ENCODE measurements around the gene PLA2G4F. TPM values are rescaled to one million over a fixed set of nuclear protein-coding genes. Genes with fewer than 3 reads are reported as not detected.
A peak's percentile ranks its signal among the peaks of the same experiment; 100 is the strongest.

Gene PLA2G4F
- total RNA-seq, 1 experiment from 2014 or later = not detected

DNA sequence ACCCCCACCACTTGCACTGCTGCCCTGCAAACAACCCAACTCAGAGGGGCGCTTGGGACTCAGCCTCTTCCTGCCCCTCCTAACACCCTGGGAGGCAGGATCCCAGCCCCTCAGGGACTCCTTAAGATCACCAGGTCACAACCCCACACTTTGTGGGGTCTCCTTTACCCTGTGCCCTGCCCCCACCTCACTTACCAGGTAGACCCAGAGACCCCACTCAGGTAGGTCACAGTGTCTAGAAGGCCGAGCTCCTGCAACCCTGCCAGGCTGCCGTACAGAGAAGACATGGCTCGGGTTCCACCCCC is 9.1 kb downstream of the PLA2G4F start:
- no peak for DNase-seq (ENCODE audit: low read depth)

- no peak for DNase-seq (ENCODE audit: low read depth)
Measured at GRCh38 chr15:42146551-42147430, 9.6 kb downstream of the PLA2G4F start.

DNA sequence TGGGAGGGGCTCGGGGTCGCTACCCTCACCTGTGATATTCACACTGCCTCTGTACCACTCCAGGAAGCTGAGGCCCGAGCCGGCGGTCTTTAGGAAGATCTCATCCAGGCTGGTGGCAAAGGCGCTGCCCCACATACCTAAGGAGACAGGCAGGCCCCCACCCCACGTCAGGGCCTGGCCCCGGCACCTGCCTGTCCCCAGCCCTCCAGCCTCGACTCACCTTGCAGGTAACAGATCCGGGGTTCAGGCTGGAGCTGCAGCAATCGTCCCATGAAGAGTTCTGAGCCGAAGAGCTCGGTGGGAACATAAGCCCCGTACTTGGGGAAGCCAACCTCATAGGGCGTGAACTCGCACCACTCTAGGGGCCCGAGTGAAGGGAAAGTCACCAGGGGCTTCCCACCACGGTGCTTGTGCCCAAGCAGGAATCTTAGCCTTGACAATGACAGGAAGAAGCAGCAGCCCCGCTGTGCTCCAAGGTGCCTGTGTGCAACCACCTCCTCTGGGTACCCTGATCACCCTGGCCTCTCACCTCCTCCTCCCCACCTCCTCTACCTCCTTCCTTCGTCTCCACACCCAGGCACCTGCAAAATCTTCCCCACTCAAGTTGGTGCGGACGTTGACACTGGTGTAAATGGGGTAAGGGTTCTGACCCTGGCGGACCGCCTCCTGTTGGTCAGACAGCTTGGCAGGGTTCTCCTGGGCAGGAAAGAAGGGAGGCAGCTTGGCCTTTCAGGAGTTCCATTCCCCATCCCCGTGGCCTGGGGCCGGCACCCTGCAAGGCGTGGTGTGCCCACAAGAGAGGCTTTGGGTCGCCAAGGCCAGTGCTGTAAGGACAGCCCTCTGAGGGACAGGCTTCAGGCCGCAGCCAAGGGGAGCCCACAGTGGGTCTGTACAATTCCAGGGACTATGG is 10.6 kb downstream of the PLA2G4F start:
- DNase-seq (ENCODE audit: low read depth) = no peak

- no peak for DNase-seq (ENCODE audit: low read depth)
Measured at GRCh38 chr15:42144841-42145375, 11.5 kb downstream of the PLA2G4F start.

DNA sequence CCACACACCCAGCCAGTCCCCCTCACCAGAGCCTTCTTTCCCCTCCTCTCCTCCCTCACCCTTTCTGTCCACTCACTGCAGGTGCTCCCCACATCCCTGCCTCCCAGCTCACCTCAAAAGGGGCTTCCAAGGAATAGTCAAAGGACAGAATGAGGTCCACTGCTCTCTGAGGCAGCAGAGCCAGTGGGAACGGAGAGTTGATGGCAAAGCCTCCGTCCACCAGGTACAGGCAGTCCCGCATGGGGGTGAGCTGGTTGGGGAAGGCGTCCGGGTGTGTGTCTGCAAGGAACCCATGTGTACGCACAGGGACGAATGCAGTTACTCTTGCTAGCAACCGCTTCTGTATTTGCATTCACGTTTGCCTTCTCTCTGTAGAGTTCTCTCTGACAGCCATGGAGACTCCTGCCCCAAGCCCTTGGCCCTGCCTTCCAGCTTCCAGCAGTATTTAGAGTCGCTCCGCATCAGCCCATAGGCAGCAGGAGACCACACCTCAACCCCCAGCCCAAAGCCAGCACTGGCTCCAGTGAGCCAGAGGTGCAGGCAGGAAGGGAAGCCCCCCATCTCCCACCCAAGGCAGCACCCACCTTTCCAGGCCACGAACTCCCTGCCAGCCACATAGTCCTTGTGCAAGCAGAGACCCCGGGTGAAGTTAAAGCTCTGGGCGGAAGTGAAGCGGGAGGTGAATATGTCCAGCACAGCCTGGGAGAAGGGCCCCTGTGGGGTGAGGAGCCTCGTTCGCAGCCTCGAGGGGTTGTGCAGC is 12.4 kb downstream of the PLA2G4F start:
- no peak for DNase-seq (ENCODE audit: low read depth)

- no peak for DNase-seq (ENCODE audit: low read depth)
Measured at GRCh38 chr15:42143356-42143755, 13.1 kb downstream of the PLA2G4F start.

DNA sequence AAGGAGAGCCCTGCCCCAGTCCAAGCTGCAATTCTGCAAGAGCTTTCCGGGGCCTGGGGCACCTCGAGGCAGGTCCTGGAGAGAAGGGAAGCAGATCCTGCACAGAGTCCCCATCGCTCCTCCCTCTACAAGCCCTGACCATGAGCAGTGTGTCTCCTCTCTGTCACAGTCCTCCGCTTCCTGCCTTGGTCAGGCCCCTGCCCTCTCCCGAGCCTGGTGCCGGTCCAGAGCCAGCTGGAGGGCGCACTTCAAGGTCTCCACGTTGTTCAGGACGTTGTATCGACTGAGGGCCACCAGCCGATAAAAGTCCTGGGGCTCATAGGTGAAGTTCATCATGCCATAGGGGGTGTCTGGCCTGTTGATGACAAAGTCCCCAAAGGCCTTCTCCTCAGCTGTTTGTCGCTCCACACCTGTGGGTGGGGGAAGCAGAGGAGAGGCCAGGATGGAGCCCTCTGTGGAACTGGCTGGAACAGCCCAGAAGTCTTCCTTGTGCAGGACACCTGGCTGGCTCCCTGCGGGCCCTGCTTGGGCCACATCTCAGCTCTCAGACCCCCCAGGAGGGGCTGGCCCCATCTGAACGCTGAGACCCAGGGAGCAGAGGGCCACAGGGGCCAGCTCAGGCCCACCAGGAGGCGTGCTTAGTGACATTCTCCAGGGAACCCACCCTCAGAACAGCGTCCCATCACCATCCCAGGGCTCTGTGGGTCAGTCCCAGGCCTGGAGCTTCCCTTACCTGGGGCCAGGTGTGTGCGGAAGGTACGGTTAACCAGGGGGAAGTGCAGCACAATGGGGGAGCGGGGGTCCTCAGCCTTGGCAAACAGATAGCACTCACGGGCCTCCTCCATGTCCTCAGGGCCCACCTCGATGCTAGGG is 14.4 kb downstream of the PLA2G4F start:
- no peak for DNase-seq (ENCODE audit: low read depth)

- DNase-seq (ENCODE audit: low read depth) = no peak
Measured at GRCh38 chr15:42141246-42141645, 15.2 kb downstream of the PLA2G4F start.

- no peak for DNase-seq (ENCODE audit: low read depth)
Measured at GRCh38 chr15:42140383-42141070, 15.9 kb downstream of the PLA2G4F start.

- DNase-seq (ENCODE audit: low read depth) = no peak
Measured at GRCh38 chr15:42139596-42139995, 16.8 kb downstream of the PLA2G4F start.

DNA sequence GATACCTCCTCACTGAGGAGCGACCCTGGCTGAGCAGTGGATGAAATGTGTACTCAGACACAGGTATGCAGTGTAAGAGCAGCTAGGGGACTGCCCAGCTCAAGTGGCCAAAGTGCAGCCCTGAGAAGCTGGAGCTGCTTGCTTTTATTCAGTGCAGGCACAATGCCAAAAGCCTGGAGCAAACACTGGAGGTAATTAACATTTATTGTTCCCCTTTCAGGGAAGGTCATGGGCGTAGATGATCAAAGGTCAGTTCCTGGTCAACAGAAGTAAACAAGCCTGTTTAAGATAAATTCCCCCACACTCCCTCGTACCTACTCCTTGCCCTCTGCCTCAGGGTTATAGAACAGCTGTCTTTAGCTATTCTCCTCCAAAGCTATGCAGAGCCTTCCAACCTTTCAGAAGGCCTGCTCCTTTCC is 17.5 kb downstream of the PLA2G4F start:
- DNase-seq (ENCODE audit: low read depth) = no peak

DNA sequence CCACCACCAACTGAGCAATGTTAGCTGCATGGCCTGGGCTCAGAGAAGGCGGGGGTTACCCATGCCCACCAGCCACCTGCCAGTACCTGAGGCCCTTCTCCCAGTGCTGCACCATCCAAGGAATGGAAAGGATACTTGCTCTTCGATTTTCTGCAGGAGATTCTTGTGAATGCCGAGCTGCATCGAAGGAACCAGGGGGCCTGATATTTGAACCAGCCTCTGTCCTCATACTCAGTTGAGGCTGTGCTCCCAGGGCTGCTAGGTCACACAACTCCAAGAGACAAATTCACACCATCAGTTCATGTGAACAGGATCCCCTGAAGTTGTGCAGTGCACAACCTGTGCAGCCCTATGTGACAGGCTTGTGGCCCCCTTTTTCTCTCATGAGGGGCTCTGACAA is 18.0 kb downstream of the PLA2G4F start:
- DNase-seq (ENCODE audit: low read depth) = no peak

DNA sequence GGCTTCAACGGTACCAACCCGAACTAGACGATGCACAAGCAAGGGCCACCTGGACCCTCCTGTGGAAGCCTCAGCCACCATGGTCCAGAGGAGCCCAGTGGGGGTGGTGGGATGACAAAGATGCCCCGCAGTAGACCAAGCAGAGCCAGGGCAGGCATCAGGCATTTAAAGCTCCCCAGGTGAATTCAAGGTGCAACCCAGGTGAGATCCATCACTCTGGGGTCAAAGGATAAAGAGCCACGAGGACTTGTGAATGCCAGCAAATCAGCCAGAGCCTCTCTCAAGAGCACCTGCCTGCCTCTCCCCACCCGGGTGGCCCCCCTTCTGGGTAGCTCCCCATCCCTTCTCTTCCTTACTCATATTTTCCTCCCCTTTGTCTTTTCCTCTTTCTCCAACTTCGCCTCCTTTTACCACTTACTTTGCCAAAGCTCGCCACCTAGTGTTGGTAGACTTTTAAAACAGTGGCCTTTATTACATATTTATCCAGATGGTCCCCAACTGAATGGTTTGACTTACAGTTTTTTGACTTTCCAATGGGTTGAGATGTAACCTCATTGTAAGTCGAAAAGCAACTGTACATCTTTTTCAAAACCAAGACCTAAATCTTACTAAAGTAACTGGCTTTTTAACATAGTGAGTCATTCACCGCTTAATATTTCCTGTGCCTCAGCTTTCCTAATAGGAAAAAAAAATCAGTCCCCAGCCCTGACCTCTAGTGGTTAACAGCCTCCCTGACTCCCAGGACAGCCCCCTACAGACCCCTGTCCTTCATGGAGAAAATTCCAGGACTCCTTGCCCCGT is 18.8 kb downstream of the PLA2G4F start:
- peak; percentile 47 for DNase-seq (ENCODE audit: low read depth)

- DNase-seq (ENCODE audit: low read depth) = no peak
Measured at GRCh38 chr15:42136513-42136912, 19.9 kb downstream of the PLA2G4F start.

DNA sequence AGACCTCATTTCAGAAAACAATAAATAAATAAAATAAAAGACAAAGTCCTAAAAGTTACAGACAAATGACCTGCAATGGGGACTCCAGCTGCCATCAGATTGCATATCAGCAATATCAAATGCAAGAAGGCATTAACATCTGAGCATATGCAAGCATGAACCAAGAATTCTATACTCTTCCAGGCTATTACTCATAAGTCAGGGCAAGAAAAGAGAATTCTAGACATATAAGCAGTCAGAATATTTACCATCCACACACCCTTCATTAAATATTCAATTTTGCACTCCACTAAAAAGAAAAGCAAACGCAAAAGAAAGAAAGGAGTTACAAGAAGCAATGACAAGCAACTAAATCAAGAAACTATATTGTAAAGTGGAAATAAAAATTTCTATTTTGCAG is 21.1 kb downstream of the PLA2G4F start:
- no peak for DNase-seq (ENCODE audit: low read depth)

DNA sequence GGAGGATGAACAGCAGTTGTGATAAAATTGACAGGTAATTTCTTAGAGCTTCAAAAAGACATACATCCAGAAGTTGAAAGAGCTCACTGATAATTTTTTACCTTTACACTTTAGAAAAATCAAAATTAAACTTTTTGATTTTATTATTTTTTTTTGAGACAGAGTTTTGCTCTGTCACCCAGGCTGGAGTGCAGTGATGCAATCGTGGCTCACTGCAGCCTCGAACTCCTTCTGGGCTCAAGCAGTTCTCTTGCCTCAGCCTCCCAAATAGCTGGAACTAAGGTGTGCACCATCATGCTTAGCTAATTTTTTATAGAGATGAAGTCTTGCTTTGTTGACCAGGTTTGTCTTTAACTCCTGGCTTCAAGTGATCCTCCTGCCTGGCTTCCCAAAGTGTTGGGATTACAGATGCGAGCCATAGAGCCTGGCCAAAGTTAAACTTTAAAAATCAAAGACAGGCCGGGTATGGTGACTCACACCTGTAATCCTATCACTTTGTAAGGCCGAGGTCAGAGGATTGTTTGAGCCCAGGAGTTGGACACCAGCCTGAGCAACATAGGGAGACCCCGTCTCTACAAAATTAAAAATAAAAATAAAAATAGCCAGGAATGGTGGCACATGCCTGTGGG is 21.7 kb downstream of the PLA2G4F start:
- no peak for DNase-seq (ENCODE audit: low read depth)

GRCh38 chr15:42133886-42134502 is 22.4 kb downstream of the PLA2G4F start:
- peak; percentile 62 for DNase-seq (ENCODE audit: low read depth)

- DNase-seq (ENCODE audit: low read depth) = no peak
Measured at GRCh38 chr15:42133356-42133755, 23.1 kb downstream of the PLA2G4F start.

Data from HT1080 (cell line).